ENCODE results near the gene CRBN. TPM values are rescaled to one million over a fixed set of nuclear protein-coding genes. Genes with fewer than 3 reads are reported as not detected.

CRBN gene
- total RNA-seq, 4 donors from 2014 or later = 31.2 to 158 (median 83.0) TPM

GRCh38 chr3:3102751-3103150, 76.7 kb downstream of the CRBN start:
- no peak for TF ChIP-seq POLR2AphosphoS5 (IDR thresholded peaks at IDR 0.05)
- no peak for TF ChIP-seq EP300 (IDR thresholded peaks at IDR 0.05; ENCODE audit: low read depth)
- TF ChIP-seq CTCF (IDR thresholded peaks at IDR 0.05) = no peak
- TF ChIP-seq POLR2A (IDR thresholded peaks at IDR 0.05) = no peak
- H3K27ac ChIP-seq = no peak overlapping the region
- H3K4me1 ChIP-seq = no peaks in the 10 kb centered on the region
- no peaks in the 10 kb centered on the region for H3K36me3 ChIP-seq
- H3K9me3 ChIP-seq = no peaks in the 10 kb centered on the region
- 77 to 79% methylated on average over 2 to 6 of the region's 6 CpGs for WGBS, 2 donors (ENCODE audit: low coverage in 1 of 2)
- no peak overlapping the region for H3K4me3 ChIP-seq
- DNase-seq = no peak
- in situ Hi-C loops (cut with MboI; ENCODE audit: low pct_ligation_motif_present in 1 of 4, low pct_unique_long_range_greater_than_20kb in 1 of 4, low sequenced_read_pairs in 3 of 4) = no loop called here
- intact Hi-C loops (cut with DNase I; ENCODE audit: low total_unique reads) = no loop called here
- peaks cover 3% of the 10 kb centered on the region for H3K27me3 ChIP-seq

DNA sequence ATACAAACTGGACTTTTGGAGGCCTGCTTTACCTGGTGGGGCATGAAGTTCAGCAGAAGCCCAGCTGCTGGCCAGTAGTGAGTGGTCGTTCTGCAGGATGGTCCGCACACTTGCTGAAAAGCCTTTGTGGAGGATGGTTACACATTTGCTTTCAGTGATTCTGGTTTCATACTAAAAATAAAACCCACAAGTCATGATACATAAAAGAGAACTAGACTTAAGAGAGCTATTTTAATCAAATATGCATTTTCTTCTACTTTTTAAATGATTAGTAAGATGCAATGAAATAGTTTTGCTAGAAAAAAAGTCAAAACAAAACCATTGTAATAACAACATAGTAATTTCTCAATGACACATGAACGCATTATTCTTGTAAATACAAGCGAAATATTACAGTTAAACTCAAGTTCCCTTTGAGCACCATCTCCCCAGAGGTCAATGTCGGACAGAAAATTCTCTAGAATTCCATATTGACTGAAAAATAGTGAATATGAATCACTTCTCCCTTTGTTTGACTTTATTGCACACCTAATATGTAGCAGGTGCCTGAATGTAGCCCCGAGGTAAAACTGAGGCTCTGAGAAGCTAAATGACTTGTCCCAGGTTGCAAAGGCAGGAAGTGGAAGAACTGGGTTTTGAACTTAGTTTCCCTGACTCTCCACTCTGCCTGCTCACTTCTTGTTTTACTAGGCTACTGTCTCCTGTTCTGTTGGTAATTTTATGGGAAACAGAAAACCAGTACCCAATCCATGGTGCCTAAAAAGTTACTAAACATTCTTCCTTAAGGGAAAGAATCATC, 77.6 kb downstream of the CRBN start:
- Histone ChIP-seq H3K4me1 (no peaks in the 10 kb centered on the region), H3K36me3 (no peaks in the 10 kb centered on the region), H3K27ac (no peak overlapping the region), H3K4me3 (no peak overlapping the region), H3K9me3 (no peaks in the 10 kb centered on the region), H3K27me3 (peaks cover 3% of the 10 kb centered on the region)
- in situ Hi-C loops (cut with MboI; ENCODE audit: low pct_ligation_motif_present in 1 of 4, low pct_unique_long_range_greater_than_20kb in 1 of 4, low sequenced_read_pairs in 3 of 4) = no loop called here
- intact Hi-C loops (cut with DNase I; ENCODE audit: low total_unique reads) = no loop called here
- no peak for DNase-seq
- WGBS, 2 donors (ENCODE audit: low coverage in 1 of 2) = 67 to 80% methylated on average over 5 to 6 of the region's 6 CpGs
- TF ChIP-seq EP300 (IDR thresholded peaks at IDR 0.05; ENCODE audit: low read depth) = no peak
- no peak for TF ChIP-seq POLR2A (IDR thresholded peaks at IDR 0.05)
- TF ChIP-seq CTCF (IDR thresholded peaks at IDR 0.05) = no peak
- TF ChIP-seq POLR2AphosphoS5 (IDR thresholded peaks at IDR 0.05) = no peak

Small RNA genes lying within 50 kb of the gene (small RNA-seq; reads per million reads assigned to genes)
- 0 reads per million in 4 donors for gene RF00416

Other genes with a start within 250 kb of the CRBN start
- gene IL5RA, start 69.3 kb downstream of the CRBN start, total RNA-seq = under 1 TPM in 2 of 4 donors, not detected in 2; 0.27 to 0.95 TPM
- gene TRNT1, start 52.8 kb downstream of the CRBN start, total RNA-seq = 10 to 100 TPM; 16.1 to 75.6 (median 23.9) TPM